Measurements from ENCODE around the gene SVEP1.

DNA sequence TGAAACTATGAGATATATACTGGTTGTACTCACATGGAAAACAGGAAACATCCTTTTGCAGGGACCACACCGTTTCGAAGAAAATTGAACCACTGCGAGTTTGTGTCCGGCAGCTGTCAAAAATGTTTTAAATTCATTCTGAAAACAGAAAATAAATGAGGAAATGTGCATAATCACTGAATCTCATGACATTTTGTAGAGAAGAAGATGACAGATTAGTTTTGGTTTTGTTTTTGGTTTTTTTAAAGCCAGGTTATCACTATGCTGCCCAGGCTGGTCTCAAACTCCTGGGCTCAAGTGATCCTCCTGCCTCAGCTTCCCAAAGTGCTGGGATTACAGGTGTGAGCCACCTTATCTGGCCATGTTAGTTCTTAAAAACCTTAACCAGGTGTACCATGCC, 245.4 kb downstream of the SVEP1 start:
- TF ChIP-seq, protein P1, sequence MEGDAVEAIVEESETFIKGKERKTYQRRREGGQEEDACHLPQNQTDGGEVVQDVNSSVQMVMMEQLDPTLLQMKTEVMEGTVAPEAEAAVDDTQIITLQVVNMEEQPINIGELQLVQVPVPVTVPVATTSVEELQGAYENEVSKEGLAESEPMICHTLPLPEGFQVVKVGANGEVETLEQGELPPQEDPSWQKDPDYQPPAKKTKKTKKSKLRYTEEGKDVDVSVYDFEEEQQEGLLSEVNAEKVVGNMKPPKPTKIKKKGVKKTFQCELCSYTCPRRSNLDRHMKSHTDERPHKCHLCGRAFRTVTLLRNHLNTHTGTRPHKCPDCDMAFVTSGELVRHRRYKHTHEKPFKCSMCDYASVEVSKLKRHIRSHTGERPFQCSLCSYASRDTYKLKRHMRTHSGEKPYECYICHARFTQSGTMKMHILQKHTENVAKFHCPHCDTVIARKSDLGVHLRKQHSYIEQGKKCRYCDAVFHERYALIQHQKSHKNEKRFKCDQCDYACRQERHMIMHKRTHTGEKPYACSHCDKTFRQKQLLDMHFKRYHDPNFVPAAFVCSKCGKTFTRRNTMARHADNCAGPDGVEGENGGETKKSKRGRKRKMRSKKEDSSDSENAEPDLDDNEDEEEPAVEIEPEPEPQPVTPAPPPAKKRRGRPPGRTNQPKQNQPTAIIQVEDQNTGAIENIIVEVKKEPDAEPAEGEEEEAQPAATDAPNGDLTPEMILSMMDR (IDR thresholded peaks at IDR 0.05), result no peak
- TF ChIP-seq POLR2A (IDR thresholded peaks at IDR 0.05), result no peak
